ENCODE results near the gene TMEM145.
A peak's percentile ranks its signal among the peaks of the same experiment; 100 is the strongest.
"Not testable (repeated sequence)": the region's sequence is repeated elsewhere in the genome, so short reads cannot be mapped to it uniquely, and the experiment has no call there.

TMEM145 gene

DNA sequence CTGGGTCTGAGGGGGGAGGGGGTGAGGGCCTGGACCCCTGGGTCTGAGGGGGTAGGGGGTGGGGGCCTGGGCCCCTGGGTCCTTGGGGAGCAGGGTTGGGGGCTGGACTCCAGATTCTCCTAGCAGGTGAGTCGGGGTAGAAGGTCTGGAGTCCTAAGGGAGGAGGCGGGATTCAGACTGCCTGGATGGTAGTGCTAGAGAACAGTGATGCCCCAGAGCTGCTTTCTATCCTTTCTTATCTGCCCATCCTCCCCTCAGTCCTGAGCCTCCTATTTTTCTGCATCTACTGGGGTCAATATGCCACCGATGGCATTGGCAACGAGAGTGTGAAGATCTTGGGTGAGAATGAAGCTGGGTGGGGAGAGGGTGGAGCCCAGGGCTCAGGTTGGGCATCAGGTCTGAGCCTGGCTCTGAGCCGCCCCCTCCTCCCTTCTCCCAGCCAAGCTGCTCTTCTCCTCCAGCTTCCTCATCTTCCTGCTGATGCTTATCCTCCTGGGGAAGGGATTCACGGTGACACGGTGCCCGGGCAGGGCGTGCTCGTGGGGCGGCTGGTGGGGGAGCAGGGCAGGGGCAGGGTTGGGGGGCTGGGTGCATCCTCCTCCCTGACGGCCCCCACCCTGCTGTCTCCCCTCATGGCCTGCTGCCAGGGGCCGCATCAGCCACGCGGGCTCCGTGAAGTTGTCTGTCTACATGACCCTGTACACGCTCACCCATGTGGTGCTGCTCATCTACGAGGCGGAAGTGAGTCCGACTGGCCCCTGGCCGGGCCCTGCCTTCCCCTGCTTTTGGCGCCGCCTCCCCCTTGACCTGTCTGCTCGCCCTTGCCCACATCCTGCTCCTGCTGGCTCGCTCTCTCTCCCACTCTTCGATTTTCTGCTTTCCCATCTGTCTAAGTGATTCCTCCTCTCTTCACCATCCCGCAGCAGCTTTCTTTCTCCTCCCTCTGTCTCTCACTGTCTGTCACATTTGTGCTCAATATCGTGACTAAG lies 3.4 kb downstream of the TMEM145 start:
- DNase-seq: peak; percentile 14 to 68 (median 45)

GRCh38 chr19:42317535-42317934 lies 4.4 kb downstream of the TMEM145 start:
- no peak for DNase-seq

- no peak for DNase-seq
Observed at GRCh38 chr19:42322305-42322704, 9.2 kb downstream of the TMEM145 start.

- DNase-seq: no peak
Observed at GRCh38 chr19:42323473-42323851, 10.4 kb downstream of the TMEM145 start.

- peak; percentile 13 to 56 (median 35) for DNase-seq
Observed at GRCh38 chr19:42323852-42324654, 10.9 kb downstream of the TMEM145 start.

DNA sequence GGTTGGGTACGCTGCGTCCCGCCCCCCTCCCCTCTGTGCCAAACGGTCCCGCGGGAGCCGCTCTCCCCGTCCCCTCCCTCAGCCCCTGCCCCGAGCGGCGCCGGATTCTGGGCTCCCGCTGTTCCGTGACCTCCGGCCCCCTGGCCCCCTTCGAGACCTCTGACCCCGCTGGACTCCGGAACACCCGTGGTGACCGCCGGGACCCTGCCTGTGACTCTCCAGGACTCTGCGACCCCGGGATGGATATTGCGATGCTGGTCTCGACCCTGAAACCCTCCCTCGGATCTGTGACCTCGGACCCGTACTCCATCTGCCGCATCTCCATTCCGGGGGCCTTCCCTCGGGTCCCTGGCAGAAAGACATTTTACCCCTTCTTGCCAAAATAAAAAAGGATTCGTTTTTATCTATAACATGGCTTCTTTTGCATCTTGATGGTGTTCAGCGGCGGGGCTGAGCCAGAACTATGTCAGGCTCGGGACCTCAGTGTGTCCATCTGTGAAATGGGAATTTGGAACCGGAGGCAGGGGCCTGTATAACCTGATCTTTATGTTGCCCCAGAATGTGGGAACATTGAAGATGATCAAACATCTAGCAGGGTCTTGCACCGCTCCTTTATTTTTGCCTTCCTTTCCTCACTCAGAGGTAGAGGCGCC lies 11.7 kb downstream of the TMEM145 start:
- no peak for DNase-seq

GRCh38 chr19:42325308-42325895 lies 12.3 kb downstream of the TMEM145 start, which contains the start of gene MEGF8:
Gene MEGF8, plus strand, starts transcription at chr19:42325635. Its CDS starts 609 bp downstream, at chr19:42326244.
- DNase-seq: peak; percentile 99

DNA sequence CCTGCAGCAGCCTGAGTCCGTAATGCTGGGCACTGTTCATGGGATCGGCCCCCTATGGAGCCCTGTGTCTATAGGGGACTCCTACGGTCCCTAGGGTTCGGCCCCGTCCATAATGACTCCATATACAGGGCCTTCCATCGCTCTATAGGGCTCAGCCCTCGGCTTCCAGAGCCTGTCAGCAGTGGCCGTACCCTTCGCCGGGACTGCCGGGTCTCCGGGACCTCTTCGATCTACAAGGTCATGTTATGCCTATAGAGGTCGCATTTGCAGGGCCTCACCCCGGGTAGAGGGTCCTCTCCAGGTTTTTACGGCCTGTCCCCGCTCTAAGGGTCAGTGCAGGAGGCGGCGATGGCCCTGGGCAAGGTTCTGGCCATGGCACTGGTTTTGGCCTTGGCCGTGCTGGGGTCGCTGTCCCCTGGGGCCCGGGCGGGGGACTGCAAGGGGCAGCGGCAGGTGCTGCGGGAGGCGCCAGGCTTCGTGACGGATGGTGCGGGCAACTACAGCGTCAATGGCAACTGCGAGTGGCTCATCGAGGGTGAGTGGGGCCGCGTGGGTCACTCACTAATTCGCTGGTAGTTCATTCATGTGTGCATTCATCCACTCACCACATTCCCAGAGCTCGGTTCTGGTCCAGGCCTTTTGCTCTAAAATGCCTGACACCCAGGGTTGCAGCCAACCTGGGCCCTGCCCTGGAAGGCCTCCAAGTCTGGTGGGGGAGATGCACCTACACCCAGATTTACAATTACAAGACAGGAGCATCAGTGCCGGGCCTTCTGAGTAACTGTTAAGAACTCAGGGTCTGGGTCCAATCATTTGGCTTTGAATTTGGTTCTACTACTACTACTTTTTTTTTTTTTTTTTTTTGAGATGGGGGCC lies 13.0 kb downstream of the TMEM145 start:
- DNase-seq: peak; percentile 31 to 55 (median 35)

DNA sequence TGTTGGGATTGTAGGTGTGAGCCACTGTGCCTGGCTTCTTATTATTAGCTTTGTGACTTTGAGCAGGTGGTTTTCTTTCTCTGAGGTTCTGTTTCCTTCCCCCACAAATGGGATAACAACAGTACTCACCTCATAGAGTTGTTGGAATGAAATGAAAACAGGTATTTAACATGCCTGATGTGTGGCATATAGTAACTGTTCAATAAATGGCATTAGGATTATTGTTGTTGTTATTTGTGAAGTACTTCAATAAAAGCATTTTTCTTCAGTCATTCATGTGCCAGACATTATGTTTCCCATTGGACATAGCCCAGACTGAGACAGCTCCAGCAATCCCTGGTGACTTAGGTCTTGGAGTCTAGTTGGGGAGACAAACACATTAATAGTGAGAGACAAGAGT lies 13.9 kb downstream of the TMEM145 start:
- DNase-seq: no peak

DNA sequence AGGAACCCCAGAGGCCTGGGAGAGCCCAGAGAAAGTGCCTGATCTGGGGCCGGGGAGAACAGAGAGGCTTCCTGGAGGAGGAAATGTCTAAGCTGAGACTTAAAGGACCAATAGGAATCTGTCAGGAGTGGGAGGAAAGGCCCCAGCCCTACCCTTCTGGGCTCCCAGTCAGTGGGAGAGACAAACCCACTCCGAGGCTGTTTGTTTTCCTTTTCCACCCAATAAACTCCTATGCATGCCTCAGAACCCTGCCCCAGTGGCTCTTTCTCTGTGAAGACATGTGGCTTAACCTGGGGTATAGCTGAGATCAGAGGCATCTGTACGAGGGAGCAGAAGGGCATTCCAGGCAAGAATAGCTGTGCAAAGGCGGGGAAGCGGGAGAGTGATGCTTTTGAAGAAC lies 14.3 kb downstream of the TMEM145 start:
- no peak for DNase-seq

DNA sequence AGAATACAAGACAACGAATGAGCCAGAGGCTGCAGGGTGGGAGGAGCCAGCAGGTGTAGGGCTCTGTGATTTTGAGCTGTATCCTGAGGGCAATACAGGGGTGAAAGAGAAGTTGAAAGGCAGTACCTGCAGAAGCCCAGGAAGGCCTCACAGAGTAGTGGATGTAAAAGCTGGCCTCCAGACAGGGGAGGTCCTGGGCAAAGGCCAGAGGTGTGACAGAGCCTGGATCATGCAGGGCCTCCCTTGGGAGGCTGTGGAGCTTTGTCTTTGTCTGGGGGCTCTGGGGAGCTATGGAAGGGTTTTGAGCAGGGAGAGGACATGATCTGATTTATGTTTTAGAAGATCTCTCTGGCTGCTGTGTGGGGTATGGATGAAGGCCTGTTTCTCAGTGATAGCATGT lies 15.0 kb downstream of the TMEM145 start:
- no peak for DNase-seq

DNA sequence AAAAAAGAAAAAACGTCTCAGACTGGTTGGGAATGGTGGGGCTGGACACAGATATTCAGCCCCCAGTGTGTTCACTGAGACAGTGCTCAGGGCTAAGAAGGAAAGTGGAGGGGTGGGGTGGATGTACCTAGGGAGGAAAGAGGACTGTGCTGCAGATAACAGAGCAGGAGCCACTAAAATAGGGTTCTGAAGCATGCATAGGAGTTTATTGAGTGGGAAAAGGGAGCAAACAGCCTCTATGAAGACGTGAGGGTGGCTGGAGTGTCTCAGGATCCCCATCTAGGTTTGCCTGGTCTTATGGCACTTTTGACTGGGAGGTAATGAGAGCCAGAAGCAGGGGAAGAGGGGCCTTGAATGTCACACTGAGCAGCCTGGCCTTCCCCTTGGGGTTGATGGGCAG lies 15.7 kb downstream of the TMEM145 start:
- DNase-seq: no peak

GRCh38 chr19:42330241-42330711 lies 17.2 kb downstream of the TMEM145 start:
- no peak for DNase-seq

DNA sequence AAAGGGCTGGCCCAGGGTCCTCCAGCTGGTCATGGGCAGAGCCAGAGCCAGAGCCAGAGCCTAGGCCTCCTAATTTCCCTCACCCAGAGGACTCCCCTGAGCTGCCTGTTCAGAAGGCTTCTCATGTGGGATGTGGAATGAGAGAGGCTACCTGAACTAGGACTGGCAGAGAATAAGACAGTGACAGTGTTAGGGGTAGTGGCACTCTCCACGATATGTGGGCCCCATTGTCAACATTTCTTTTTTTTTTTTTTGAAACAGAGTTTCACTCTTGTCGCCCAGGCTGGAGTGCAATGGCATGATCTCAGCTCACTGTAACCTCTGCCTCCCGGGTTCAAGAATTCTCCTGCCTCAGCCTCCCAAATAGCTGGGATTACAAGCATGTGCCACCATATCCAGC lies 18.2 kb downstream of the TMEM145 start:
- not testable (repeated sequence) for DNase-seq

GRCh38 chr19:42332059-42332458 lies 18.9 kb downstream of the TMEM145 start:
- no peak for DNase-seq

GRCh38 chr19:42333018-42333417 lies 19.9 kb downstream of the TMEM145 start:
- DNase-seq: no peak

DNA sequence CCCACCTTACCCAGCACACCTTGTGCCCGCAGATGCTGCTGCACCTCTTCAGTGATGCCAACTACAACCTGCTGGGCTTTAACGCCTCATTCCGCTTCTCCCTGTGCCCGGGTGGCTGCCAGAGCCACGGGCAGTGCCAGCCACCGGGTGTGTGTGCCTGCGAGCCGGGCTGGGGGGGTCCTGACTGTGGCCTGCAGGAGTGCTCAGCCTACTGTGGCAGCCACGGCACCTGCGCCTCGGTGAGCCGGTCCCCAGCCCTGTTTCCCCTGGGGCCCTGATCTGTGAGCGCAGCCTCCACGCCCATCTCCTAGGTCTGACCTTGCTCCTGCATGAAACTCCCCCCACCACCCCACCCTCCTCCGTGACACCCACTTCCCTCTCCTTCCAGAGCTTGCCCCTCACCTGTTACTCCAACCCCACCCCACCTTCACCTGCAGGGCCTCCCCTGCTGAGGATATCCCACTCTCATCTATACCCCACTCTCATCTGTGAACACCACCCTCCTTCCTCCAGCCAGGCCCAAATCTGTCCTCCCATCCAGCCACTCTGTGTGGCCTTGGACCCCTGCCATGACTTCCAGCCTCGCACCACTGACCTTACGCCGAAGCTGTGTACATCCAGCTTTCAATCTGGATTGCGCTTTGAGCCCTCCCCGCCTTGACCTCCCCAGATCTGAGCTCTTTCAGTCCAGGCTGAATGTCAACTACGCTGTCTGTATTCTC lies 21.0 kb downstream of the TMEM145 start:
- DNase-seq: no peak

DNA sequence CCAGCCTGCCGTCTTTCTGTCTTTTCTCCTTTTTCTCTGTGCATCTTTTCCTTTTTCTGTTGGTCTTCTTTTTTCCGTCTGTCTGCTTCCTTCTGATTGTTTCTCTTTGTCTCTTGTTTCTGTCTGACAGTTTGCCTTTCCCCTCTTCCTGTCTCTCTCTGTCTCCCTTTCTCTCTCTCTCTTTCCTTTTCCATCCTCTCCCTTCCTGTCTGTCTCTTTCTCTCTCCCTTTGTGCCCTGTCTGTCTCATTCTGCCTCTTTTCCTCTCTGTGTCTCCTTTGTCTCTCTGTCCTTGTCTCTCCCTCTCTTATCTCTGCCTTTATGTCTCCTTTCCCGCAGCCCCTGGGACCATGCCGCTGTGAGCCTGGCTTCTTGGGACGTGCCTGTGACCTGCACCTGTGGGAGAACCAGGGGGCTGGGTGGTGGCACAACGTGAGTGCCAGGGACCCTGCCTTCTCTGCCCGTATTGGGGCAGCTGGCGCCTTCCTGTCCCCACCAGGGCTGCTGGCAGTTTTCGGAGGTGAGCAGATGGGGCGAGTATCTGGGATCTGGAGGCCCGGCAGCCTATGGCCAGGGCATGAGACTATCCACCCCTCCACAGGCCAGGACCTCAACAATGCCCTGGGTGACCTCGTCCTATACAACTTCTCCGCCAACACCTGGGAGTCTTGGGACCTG lies 21.7 kb downstream of the TMEM145 start:
- DNase-seq: no peak

GRCh38 chr19:42335374-42335936 lies 22.3 kb downstream of the TMEM145 start:
- DNase-seq: no peak

DNA sequence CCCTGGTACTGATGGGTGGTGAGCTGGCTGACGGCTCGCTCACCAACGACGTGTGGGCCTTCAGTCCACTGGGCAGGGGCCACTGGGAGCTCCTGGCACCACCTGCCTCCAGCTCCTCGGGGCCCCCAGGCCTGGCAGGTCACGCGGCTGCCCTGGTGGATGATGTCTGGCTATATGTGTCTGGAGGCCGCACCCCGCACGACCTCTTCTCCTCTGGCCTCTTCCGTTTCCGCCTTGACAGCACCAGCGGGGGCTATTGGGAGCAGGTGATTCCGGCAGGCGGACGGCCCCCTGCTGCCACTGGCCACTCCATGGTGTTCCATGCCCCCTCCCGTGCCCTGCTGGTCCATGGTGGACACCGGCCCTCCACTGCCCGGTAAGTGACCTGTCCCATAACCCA lies 22.9 kb downstream of the TMEM145 start:
- DNase-seq: no peak
